ENCODE data around the gene RANBP17.
"Not testable (repeated sequence)": the region's sequence is repeated elsewhere in the genome, so short reads cannot be mapped to it uniquely, and the experiment has no call there.

Gene RANBP17

GRCh38 chr5:170960567-170960966, 98.7 kb downstream of the RANBP17 start:
- DNase-seq = no peak

GRCh38 chr5:170963521-170963920, 101.7 kb downstream of the RANBP17 start:
- no peak for DNase-seq

- no peak for DNase-seq
Observed at GRCh38 chr5:170974461-170974860, 112.6 kb downstream of the RANBP17 start.

GRCh38 chr5:170980261-170980660, 118.4 kb downstream of the RANBP17 start:
- not testable (repeated sequence) for DNase-seq

- DNase-seq = peak; percentile 22
Observed at GRCh38 chr5:170985486-170985885, 123.7 kb downstream of the RANBP17 start.

GRCh38 chr5:170986598-170986997, 124.8 kb downstream of the RANBP17 start:
- peak; percentile 25 for DNase-seq

- no peak for DNase-seq
Observed at GRCh38 chr5:170993476-170993875, 131.7 kb downstream of the RANBP17 start.

- DNase-seq = no peak
Observed at GRCh38 chr5:171010086-171010485, 148.3 kb downstream of the RANBP17 start.

- DNase-seq = no peak
Observed at GRCh38 chr5:171010816-171011215, 149.0 kb downstream of the RANBP17 start.

- no peak for DNase-seq
Observed at GRCh38 chr5:171023508-171023907, 161.7 kb downstream of the RANBP17 start.

GRCh38 chr5:171024084-171024483, 162.3 kb downstream of the RANBP17 start:
- no peak for DNase-seq

GRCh38 chr5:171029401-171029800, 167.6 kb downstream of the RANBP17 start:
- no peak for DNase-seq

- no peak for DNase-seq
Observed at GRCh38 chr5:171031977-171032376, 170.2 kb downstream of the RANBP17 start.

GRCh38 chr5:171032435-171032973, 170.7 kb downstream of the RANBP17 start:
- no peak for DNase-seq

- not testable (repeated sequence) for DNase-seq
Observed at GRCh38 chr5:171041893-171042292, 180.1 kb downstream of the RANBP17 start.

GRCh38 chr5:171050916-171051315, 189.1 kb downstream of the RANBP17 start:
- DNase-seq = peak; percentile 38

- DNase-seq = peak; percentile 12
Observed at GRCh38 chr5:171055875-171056454, 194.1 kb downstream of the RANBP17 start.

- DNase-seq = no peak
Observed at GRCh38 chr5:171067540-171068130, 205.8 kb downstream of the RANBP17 start.

GRCh38 chr5:171074747-171075146, 212.9 kb downstream of the RANBP17 start:
- DNase-seq = no peak

GRCh38 chr5:171080186-171080938, 218.5 kb downstream of the RANBP17 start:
- DNase-seq = peak; percentile 58

- no peak for DNase-seq
Observed at GRCh38 chr5:171081319-171081718, 219.5 kb downstream of the RANBP17 start.

GRCh38 chr5:171092194-171092593, 230.4 kb downstream of the RANBP17 start:
- DNase-seq = no peak

- no peak for DNase-seq
Observed at GRCh38 chr5:171093598-171093997, 231.8 kb downstream of the RANBP17 start.

- no peak for DNase-seq
Observed at GRCh38 chr5:171094356-171094755, 232.5 kb downstream of the RANBP17 start.

Measured in eye (tissue), 1 donor.